Measurements from ENCODE around the gene TMEM63C. TPM values are rescaled to one million over a fixed set of nuclear protein-coding genes. Genes with fewer than 3 reads are reported as not detected.

The TMEM63C gene
- total RNA-seq, 1 donor from 2014 or later = 1.5 TPM

- Mint-ChIP-seq H3K9me3 (no peaks in the 10 kb centered on the region), H3K36me3 (ENCODE audit: low read depth) (no peaks in the 10 kb centered on the region), H3K27ac (no peak overlapping the region), H3K4me3 (no peak overlapping the region), H3K27me3 (peaks cover 2% of the 10 kb centered on the region), H3K4me1 (no peaks in the 10 kb centered on the region)
- intact Hi-C loops (cut with micrococcal nuclease) = no loop called here
- ChIA-PET POLR2A (no interaction called here), CTCF (no interaction called here)
- no peak for TF ChIP-seq CTCF (IDR thresholded peaks at IDR 0.05)
- DNase-seq (no peak), ATAC-seq (ENCODE audit: low read depth) (no peak)
Measured at GRCh38 chr14:77206261-77206824, 24.7 kb downstream of the TMEM63C start.

- ATAC-seq (ENCODE audit: low read depth) (no peak), DNase-seq (no peak)
- Mint-ChIP-seq H3K27ac (no peak overlapping the region), H3K4me1 (no peaks in the 10 kb centered on the region), H3K9me3 (no peaks in the 10 kb centered on the region), H3K36me3 (ENCODE audit: low read depth) (no peaks in the 10 kb centered on the region), H3K4me3 (no peak overlapping the region), H3K27me3 (no peaks in the 10 kb centered on the region)
- no peak for TF ChIP-seq CTCF (IDR thresholded peaks at IDR 0.05)
- POLR2A ChIA-PET = no interaction called here
- intact Hi-C loops (cut with micrococcal nuclease) = no loop called here
- CTCF ChIA-PET = no interaction called here
Measured at GRCh38 chr14:77206877-77207389, 25.3 kb downstream of the TMEM63C start.

- Mint-ChIP-seq H3K36me3 (ENCODE audit: low read depth) (no peaks in the 10 kb centered on the region), H3K4me1 (peaks cover 2% of the 10 kb centered on the region), H3K9me3 (no peaks in the 10 kb centered on the region), H3K27ac (no peak overlapping the region), H3K4me3 (no peak overlapping the region), H3K27me3 (peaks cover under 1% of the 10 kb centered on the region)
- no peak for TF ChIP-seq CTCF (IDR thresholded peaks at IDR 0.05)
- intact Hi-C loops (cut with micrococcal nuclease) = no loop called here
- ATAC-seq (ENCODE audit: low read depth) (no peak), DNase-seq (peak; percentile 26)
- ChIA-PET CTCF (no interaction called here), POLR2A (interaction anchor here (0.6 kb wide), 1 partner anchor 113 kb away, joined by 5 read pairs; no protein-coding TSS in a partner anchor)
Measured at GRCh38 chr14:77208291-77208978, 26.8 kb downstream of the TMEM63C start.

GRCh38 chr14:77208979-77209318 is 27.4 kb downstream of the TMEM63C start:
- POLR2A ChIA-PET = no interaction called here
- peaks cover 4% of the 10 kb centered on the region for H3K4me1 Mint-ChIP-seq

More at GRCh38 chr14:77208979-77209318, 27.4 kb downstream of the TMEM63C start:
- no peak for DNase-seq
- CTCF ChIA-PET = no interaction called here
- peaks cover 3% of the 10 kb centered on the region for H3K27me3 Mint-ChIP-seq
- no peak overlapping the region for H3K4me3 Mint-ChIP-seq
- no peak for ATAC-seq (ENCODE audit: low read depth)
- TF ChIP-seq CTCF (IDR thresholded peaks at IDR 0.05) = no peak
- intact Hi-C loops (cut with micrococcal nuclease) = no loop called here
- no peaks in the 10 kb centered on the region for H3K9me3 Mint-ChIP-seq
- no peaks in the 10 kb centered on the region for H3K36me3 Mint-ChIP-seq (ENCODE audit: low read depth)
- no peak overlapping the region for H3K27ac Mint-ChIP-seq

All from activated B cell treated with CpG ODN at 0.5 μM for 24 hours (primary cell).